ENCODE data around the gene LPAR3.

The LPAR3 gene

DNA sequence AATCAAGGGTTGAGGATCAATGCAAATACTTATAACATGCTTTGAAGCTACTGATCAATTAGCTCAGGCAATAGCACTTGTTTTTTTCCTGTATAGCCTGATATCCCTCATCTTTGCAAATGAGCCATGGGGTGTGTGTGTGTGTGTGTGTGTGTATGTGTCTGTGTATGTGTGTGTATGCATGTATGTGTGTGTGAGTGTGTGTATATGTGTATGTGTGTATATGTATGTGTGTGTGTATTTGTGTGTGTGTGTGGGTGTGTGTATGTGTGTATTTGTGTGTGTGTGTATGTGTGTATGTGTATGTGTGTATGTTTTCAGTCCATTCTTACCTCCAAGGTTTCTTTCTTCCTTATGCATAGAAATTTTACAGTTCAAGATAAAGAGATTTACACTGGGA lies 124.4 kb downstream of the LPAR3 start:
- Histone ChIP-seq H3K4me3 (replicated peaks; ENCODE audit: insufficient read depth, low read length) (no peak overlapping the region), H3K27me3 (ENCODE audit: insufficient read depth, poor library complexity, severe bottlenecking) (peaks cover 3% of the 10 kb centered on the region), H3K27ac (replicated peaks) (no peak overlapping the region)
- no peak for DNase-seq (ENCODE audit: low read depth in 1 of 2, low spot score in 1 of 2)
- TF ChIP-seq, protein P1, sequence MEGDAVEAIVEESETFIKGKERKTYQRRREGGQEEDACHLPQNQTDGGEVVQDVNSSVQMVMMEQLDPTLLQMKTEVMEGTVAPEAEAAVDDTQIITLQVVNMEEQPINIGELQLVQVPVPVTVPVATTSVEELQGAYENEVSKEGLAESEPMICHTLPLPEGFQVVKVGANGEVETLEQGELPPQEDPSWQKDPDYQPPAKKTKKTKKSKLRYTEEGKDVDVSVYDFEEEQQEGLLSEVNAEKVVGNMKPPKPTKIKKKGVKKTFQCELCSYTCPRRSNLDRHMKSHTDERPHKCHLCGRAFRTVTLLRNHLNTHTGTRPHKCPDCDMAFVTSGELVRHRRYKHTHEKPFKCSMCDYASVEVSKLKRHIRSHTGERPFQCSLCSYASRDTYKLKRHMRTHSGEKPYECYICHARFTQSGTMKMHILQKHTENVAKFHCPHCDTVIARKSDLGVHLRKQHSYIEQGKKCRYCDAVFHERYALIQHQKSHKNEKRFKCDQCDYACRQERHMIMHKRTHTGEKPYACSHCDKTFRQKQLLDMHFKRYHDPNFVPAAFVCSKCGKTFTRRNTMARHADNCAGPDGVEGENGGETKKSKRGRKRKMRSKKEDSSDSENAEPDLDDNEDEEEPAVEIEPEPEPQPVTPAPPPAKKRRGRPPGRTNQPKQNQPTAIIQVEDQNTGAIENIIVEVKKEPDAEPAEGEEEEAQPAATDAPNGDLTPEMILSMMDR (IDR thresholded peaks at IDR 0.05; ENCODE audit: insufficient read depth, low read length), result no peak
- TF ChIP-seq POLR2AphosphoS5 (IDR thresholded peaks at IDR 0.05; ENCODE audit: low read depth) (no peak), REST (IDR thresholded peaks at IDR 0.05; ENCODE audit: insufficient replicate concordance, low read depth) (no peak), GABPA (IDR thresholded peaks at IDR 0.05; ENCODE audit: low read depth) (no peak), SPI1 (IDR thresholded peaks at IDR 0.05; ENCODE audit: borderline replicate concordance, low read depth) (no peak)

DNA sequence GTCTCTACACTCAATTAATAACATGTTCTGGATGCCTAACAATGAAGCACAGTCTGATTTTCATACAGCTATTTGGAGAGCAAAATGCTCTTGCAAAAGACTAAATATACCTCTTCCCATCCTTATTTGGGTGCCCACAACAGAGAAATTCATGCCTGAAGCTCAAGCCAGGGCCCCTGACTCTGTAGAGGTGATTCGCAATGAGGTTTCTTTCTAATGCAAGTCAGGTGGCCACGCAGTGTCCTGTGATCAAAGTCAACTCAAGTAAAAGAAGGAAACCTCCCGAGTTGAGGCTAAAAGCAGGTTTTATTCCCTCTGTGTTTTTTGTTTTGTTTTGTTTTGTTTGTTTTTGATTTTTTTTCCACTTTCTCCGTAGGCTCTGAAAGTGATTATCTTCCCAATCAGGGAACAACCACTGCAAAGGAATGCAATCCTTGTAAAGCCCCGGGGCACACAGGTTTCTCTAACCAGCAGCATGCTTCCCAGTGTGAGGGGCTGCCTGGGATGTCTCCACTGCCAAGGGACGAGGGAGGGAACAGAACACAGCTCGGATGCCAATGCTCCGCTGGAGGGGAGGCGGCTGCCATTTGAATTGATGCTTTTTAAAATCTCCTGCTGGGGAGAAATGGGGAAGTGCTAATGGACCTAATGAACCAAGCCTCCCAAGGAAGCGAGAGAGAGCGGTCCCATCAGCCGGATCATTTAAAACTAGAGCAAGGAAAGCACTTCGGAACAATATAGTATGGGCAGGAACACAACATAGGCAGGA lies 128.9 kb downstream of the LPAR3 start:
- DNase-seq (ENCODE audit: low read depth in 1 of 2, low spot score in 1 of 2), result no peak
- Histone ChIP-seq H3K27me3 (ENCODE audit: insufficient read depth, poor library complexity, severe bottlenecking) (peaks cover 2% of the 10 kb centered on the region), H3K27ac (replicated peaks) (no peak overlapping the region), H3K4me3 (replicated peaks; ENCODE audit: insufficient read depth, low read length) (no peak overlapping the region)
- TF ChIP-seq GABPA (IDR thresholded peaks at IDR 0.05; ENCODE audit: low read depth) (no peak), SPI1 (IDR thresholded peaks at IDR 0.05; ENCODE audit: borderline replicate concordance, low read depth) (peak; percentile 68)

DNA sequence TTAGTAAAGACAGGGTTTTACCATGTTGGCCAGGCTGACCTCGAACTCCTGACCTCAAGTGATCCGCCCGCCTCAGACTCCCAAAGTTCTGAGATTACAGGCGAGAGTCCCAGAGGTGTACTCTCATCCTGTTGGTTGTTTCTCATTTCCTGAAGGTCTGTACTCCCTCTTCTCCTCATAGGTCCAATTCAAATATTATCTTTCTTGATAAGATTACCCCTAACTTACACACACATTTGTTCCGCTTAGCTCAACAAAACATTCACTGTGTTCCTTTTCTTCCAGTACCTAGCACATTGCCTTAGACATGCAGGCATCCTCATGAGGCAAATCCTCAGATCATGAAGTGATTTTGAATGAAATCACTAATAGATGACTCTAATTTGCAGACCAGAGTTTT lies 130.3 kb downstream of the LPAR3 start:
- no peaks in the 10 kb centered on the region for H3K27me3 ChIP-seq (ENCODE audit: insufficient read depth, poor library complexity, severe bottlenecking)
- TF ChIP-seq REST (IDR thresholded peaks at IDR 0.05; ENCODE audit: insufficient replicate concordance, low read depth) (no peak), SPI1 (IDR thresholded peaks at IDR 0.05; ENCODE audit: borderline replicate concordance, low read depth) (no peak)
- no peak overlapping the region for H3K4me3 ChIP-seq (replicated peaks; ENCODE audit: insufficient read depth, low read length)

More for the DNA sequence above, 130.3 kb downstream of the LPAR3 start:
- no peak for DNase-seq (ENCODE audit: low read depth in 1 of 2, low spot score in 1 of 2)
- H3K27ac ChIP-seq (replicated peaks), result no peak overlapping the region

All from HL-60 (cell line).